ENCODE results near the gene REC114.

REC114 gene

DNA sequence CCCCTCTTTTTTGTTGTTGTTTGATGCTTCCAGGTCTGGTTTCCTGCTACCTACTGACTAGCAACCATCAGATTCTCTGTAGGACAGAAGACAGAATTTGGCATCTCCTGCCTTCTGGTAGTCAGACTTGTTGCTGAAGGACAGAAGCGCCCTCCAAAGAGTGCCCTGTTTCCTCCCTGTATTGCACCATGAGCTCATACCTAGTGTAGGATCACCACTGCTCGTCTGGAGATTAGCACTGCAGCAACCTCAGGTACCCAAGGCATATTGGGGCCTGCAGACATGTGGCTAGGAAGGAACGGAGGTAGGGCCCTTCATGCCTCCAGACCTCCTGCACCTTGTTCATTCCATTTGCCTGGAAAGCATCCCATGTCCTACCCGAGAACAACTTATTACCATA lies 112.1 kb downstream of the REC114 start:
- Histone ChIP-seq H3K79me2 (no peaks in the 10 kb centered on the region), H2AFZ (no peak overlapping the region), H3K27me3 (ENCODE audit: control insufficient read depth, insufficient read depth, low read length) (no peaks in the 10 kb centered on the region), H3K4me2 (ENCODE audit: low read length) (no peak overlapping the region), H3K9me3 (ENCODE audit: control insufficient read depth, low read length) (no peaks in the 10 kb centered on the region), H3K27ac (no peak overlapping the region), H3K36me3 (ENCODE audit: control insufficient read depth, insufficient read depth, low read length) (no peaks in the 10 kb centered on the region), H3K4me3 (ENCODE audit: low read depth, low read length) (no peak overlapping the region), H3K9ac (no peak overlapping the region), H3K4me1 (no peaks in the 10 kb centered on the region)
- TF ChIP-seq, protein P1, sequence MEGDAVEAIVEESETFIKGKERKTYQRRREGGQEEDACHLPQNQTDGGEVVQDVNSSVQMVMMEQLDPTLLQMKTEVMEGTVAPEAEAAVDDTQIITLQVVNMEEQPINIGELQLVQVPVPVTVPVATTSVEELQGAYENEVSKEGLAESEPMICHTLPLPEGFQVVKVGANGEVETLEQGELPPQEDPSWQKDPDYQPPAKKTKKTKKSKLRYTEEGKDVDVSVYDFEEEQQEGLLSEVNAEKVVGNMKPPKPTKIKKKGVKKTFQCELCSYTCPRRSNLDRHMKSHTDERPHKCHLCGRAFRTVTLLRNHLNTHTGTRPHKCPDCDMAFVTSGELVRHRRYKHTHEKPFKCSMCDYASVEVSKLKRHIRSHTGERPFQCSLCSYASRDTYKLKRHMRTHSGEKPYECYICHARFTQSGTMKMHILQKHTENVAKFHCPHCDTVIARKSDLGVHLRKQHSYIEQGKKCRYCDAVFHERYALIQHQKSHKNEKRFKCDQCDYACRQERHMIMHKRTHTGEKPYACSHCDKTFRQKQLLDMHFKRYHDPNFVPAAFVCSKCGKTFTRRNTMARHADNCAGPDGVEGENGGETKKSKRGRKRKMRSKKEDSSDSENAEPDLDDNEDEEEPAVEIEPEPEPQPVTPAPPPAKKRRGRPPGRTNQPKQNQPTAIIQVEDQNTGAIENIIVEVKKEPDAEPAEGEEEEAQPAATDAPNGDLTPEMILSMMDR (IDR thresholded peaks at IDR 0.05) = no peak

DNA sequence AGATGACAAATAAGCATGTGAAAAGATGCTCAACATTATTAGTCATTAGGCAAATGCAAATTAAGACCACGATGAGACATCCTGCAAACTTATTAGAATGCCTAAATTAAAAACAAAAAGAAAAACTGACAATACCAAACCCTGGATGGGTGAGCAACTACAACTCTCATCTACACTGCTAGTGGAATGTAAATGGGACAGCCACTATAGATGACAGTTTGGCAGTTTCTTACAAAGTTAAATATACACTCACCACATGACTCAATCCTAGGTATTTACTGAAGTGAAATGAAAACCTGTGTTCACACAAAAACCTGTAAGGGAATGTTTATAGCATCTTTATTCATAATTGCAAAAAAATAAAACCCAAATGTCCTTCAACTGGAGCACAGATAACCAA lies 115.6 kb downstream of the REC114 start:
- no peaks in the 10 kb centered on the region for H3K36me3 ChIP-seq (ENCODE audit: control insufficient read depth, insufficient read depth, low read length)
- H3K4me3 ChIP-seq (ENCODE audit: low read depth, low read length) = no peak overlapping the region
- H3K27me3 ChIP-seq (ENCODE audit: control insufficient read depth, insufficient read depth, low read length) = no peaks in the 10 kb centered on the region

DNA sequence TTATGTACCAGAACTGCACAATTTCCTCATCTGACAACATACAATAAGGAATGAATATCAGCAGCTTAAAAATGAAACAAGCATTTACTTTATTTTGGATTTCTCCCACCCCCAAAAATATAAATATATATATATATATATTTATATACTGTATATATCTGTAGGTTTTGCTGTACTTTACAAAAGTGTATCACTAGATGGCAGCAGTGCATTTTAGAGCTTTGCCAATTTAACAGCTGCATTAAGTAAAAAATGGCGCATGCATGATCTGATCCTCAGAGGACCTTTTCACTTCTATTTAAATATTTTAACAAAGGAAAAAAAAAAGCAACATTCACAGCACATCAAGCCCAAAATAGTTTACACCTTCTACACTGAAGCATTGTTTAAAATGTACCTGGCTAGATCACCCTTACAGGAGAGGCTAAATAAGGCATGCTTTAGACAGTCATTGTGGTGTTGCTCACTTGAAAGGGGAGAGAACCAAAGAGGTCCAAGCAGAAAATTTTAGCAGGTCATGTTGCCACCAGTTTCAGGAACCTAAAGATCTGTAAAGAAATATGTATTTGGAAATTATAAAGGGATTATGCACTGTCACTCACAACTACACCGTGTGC lies 117.6 kb downstream of the REC114 start:
- Histone ChIP-seq H3K4me1 (no peaks in the 10 kb centered on the region), H3K4me3 (ENCODE audit: low read depth, low read length) (no peak overlapping the region), H3K27me3 (ENCODE audit: control insufficient read depth, insufficient read depth, low read length) (no peaks in the 10 kb centered on the region), H3K36me3 (ENCODE audit: control insufficient read depth, insufficient read depth, low read length) (no peaks in the 10 kb centered on the region), H2AFZ (no peak overlapping the region), H3K4me2 (ENCODE audit: low read length) (no peak overlapping the region), H3K27ac (no peak overlapping the region), H3K9ac (no peak overlapping the region), H3K9me3 (ENCODE audit: control insufficient read depth, low read length) (no peaks in the 10 kb centered on the region), H3K79me2 (no peaks in the 10 kb centered on the region)
- TF ChIP-seq, protein P1 (IDR thresholded peaks at IDR 0.05) = peak; percentile 11

More for the DNA sequence above, 115.6 kb downstream of the REC114 start:
- Histone ChIP-seq H3K9me3 (ENCODE audit: control insufficient read depth, low read length) (no peaks in the 10 kb centered on the region), H2AFZ (no peak overlapping the region), H3K27ac (no peak overlapping the region), H3K4me2 (ENCODE audit: low read length) (no peak overlapping the region), H3K79me2 (no peaks in the 10 kb centered on the region), H3K4me1 (no peaks in the 10 kb centered on the region), H3K9ac (no peak overlapping the region)
- TF ChIP-seq, protein P1 (IDR thresholded peaks at IDR 0.05) = no peak

DNA sequence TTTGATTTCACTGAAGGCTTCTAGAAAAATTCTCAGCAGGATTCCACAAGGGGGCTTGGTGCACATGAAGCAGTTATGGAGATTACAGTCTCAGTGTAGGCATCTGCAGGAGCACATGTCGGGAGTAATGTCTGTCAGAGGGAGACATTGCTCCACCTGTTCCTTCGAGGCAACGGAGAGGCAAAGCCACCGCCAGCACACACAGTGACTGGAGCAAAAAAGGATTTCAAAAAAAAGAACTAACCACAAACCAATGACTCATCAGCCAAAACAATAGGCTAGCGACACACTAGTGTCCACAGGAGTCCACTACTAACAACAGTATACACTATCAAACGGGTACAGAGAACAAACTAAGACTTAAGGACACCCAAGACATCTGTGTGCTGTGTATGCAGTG lies 121.3 kb downstream of the REC114 start:
- Histone ChIP-seq H3K36me3 (ENCODE audit: control insufficient read depth, insufficient read depth, low read length) (no peaks in the 10 kb centered on the region), H3K27me3 (ENCODE audit: control insufficient read depth, insufficient read depth, low read length) (no peaks in the 10 kb centered on the region), H3K79me2 (no peaks in the 10 kb centered on the region), H3K4me3 (ENCODE audit: low read depth, low read length) (no peak overlapping the region), H2AFZ (no peak overlapping the region), H3K9me3 (ENCODE audit: control insufficient read depth, low read length) (no peaks in the 10 kb centered on the region), H3K27ac (no peak overlapping the region), H3K4me2 (ENCODE audit: low read length) (no peak overlapping the region), H3K9ac (no peak overlapping the region), H3K4me1 (no peaks in the 10 kb centered on the region)
- TF ChIP-seq, protein P1 (IDR thresholded peaks at IDR 0.05) = no peak

DNA sequence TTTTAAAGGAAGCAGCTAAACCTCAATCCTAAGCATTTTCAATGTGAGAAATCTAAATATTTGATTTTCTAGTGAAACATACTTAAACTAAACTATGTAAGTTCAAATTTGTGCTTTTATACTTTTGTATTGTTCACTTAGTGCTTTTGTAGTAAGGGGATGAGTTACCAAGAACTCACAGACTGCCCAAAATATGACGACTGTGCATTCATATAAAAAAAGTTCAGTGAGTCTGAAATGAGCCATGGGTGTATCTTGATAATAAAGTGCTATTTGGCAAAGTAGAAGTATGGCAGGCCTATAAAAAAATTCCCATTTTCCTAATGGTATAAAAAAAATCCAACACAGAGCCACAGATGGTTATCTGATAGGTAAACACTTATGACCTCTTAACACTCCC lies 124.1 kb downstream of the REC114 start:
- Histone ChIP-seq H3K36me3 (ENCODE audit: control insufficient read depth, insufficient read depth, low read length) (no peaks in the 10 kb centered on the region), H3K27me3 (ENCODE audit: control insufficient read depth, insufficient read depth, low read length) (no peaks in the 10 kb centered on the region), H3K27ac (no peak overlapping the region), H3K9me3 (ENCODE audit: control insufficient read depth, low read length) (no peaks in the 10 kb centered on the region), H3K9ac (no peak overlapping the region), H3K4me3 (ENCODE audit: low read depth, low read length) (no peak overlapping the region), H3K4me1 (no peaks in the 10 kb centered on the region), H2AFZ (no peak overlapping the region), H3K4me2 (ENCODE audit: low read length) (no peak overlapping the region), H3K79me2 (no peaks in the 10 kb centered on the region)
- TF ChIP-seq, protein P1 (IDR thresholded peaks at IDR 0.05) = no peak

Measured in parathyroid adenoma (tissue), 2 donors.